ENCODE results near the gene HIC1. TPM values are rescaled to one million over a fixed set of nuclear protein-coding genes. Genes with fewer than 3 reads are reported as not detected.

The HIC1 gene
- total and polyA plus RNA-seq, 3 experiments from 2014 or later, result 1.3 to 42.7 (median 39.5) TPM

- Histone ChIP-seq H3K27me3 (ENCODE audit: insufficient read depth, low read length, poor library complexity, severe bottlenecking) (no peaks in the 10 kb centered on the region), H3K9me3 (ENCODE audit: low read length) (no peaks in the 10 kb centered on the region), H3K27ac (ENCODE audit: low read depth, low read length) (no peak overlapping the region), H3K36me3 (ENCODE audit: insufficient read depth, low read length) (no peaks in the 10 kb centered on the region), H3K4me3 (ENCODE audit: low read length) (no peak overlapping the region), H3K4me1 (ENCODE audit: insufficient read depth, low read length) (peaks cover 26% of the 10 kb centered on the region)
- no peaks in the 10 kb centered on the region for H3K9me3 Mint-ChIP-seq
- H3K27me3 Mint-ChIP-seq, result peaks cover 0 to 2% of the 10 kb centered on the region in 2 donors
- ChIA-PET POLR2A (interaction anchor here (0.6 to 1.2 kb wide), 3 partner anchors 192 to 214 kb away, joined by 3 to 6 read pairs (median 4); no protein-coding TSS in a partner anchor), CTCF (interaction anchor here (1.0 to 1.6 kb wide), 3 partner anchors 8 to 193 kb away, joined by 3 to 14 read pairs (median 4); partner anchors contain the start of gene OVCA2)
- peak overlapping the region in 6 of 7 donors; percentile 41 to 75 (median 48) for H3K4me3 Mint-ChIP-seq
- H3K4me1 Mint-ChIP-seq, result peaks cover 22 to 43% (median 22%) of the 10 kb centered on the region in 3 donors
- H3K36me3 Mint-ChIP-seq, result no peaks in the 10 kb centered on the region
- peak overlapping the region in 7 of 8 donors; percentile 51 to 87 (median 71) for H3K27ac Mint-ChIP-seq
- no peak for DNase-seq
Measured at GRCh38 chr17:2051933-2052559, 2.9 kb upstream of the HIC1 start.

- Histone ChIP-seq H3K9me3 (ENCODE audit: low read length) (no peaks in the 10 kb centered on the region), H3K4me1 (ENCODE audit: insufficient read depth, low read length) (peaks cover 27% of the 10 kb centered on the region), H3K27me3 (ENCODE audit: insufficient read depth, low read length, poor library complexity, severe bottlenecking) (no peaks in the 10 kb centered on the region), H3K4me3 (ENCODE audit: low read length) (peak overlapping the region; percentile 64), H3K36me3 (ENCODE audit: insufficient read depth, low read length) (no peaks in the 10 kb centered on the region), H3K27ac (ENCODE audit: low read depth, low read length) (peak overlapping the region; percentile 85)
- H3K36me3 Mint-ChIP-seq, result no peaks in the 10 kb centered on the region
- H3K4me3 Mint-ChIP-seq, result peak overlapping the region; percentile 79 to 92 (median 83)
- H3K4me1 Mint-ChIP-seq, result peaks cover 19 to 41% (median 21%) of the 10 kb centered on the region in 3 donors
- peak overlapping the region; percentile 85 to 97 (median 94) for H3K27ac Mint-ChIP-seq
- ChIA-PET POLR2A (interaction anchor here (0.7 to 4.4 kb wide), 5 partner anchors 12 to 348 kb away, joined by 3 to 37 read pairs (median 4); partner anchors contain the start of genes OVCA2 and TSR1), CTCF (interaction anchor here (0.6 to 8.2 kb wide), 28 partner anchors 8 to 337 kb away, joined by 3 to 256 read pairs (median 4); partner anchors contain the start of gene RTN4RL1)
- DNase-seq, result peak; percentile 75 to 92 (median 76)
- no peaks in the 10 kb centered on the region for H3K9me3 Mint-ChIP-seq
- H3K27me3 Mint-ChIP-seq, result peaks cover 0 to 2% of the 10 kb centered on the region in 2 donors
Measured at GRCh38 chr17:2053380-2054261, 1.3 kb upstream of the HIC1 start.

- peak overlapping the region; percentile 85 to 97 (median 90) for H3K27ac Mint-ChIP-seq
- peak overlapping the region; percentile 85 for H3K27ac ChIP-seq (ENCODE audit: low read depth, low read length)
- H3K9me3 Mint-ChIP-seq, result no peaks in the 10 kb centered on the region
- no peaks in the 10 kb centered on the region for H3K36me3 ChIP-seq (ENCODE audit: insufficient read depth, low read length)
- ChIA-PET POLR2A (interaction anchor here (0.5 to 4.4 kb wide), 9 partner anchors 10 to 347 kb away, joined by 3 to 37 read pairs (median 5); partner anchors contain the start of genes SMG6, SRR and TSR1), CTCF (interaction anchor here (0.6 to 8.2 kb wide), 44 partner anchors 8 to 385 kb away, joined by 3 to 256 read pairs (median 4); partner anchors contain the start of genes RTN4RL1 and TSR1)
- peak overlapping the region; percentile 79 to 92 (median 83) for H3K4me3 Mint-ChIP-seq
- peaks cover 0 to under 1% of the 10 kb centered on the region in 2 donors for H3K27me3 Mint-ChIP-seq
- H3K36me3 Mint-ChIP-seq, result no peaks in the 10 kb centered on the region
- H3K4me3 ChIP-seq (ENCODE audit: low read length), result peak overlapping the region; percentile 64
- DNase-seq, result peak in 1 of 5 donors; percentile 73
- H3K27me3 ChIP-seq (ENCODE audit: insufficient read depth, low read length, poor library complexity, severe bottlenecking), result no peaks in the 10 kb centered on the region
- H3K9me3 ChIP-seq (ENCODE audit: low read length), result no peaks in the 10 kb centered on the region
- H3K4me1 ChIP-seq (ENCODE audit: insufficient read depth, low read length), result peaks cover 21% of the 10 kb centered on the region
- peaks cover 16 to 35% (median 18%) of the 10 kb centered on the region in 3 donors for H3K4me1 Mint-ChIP-seq
Measured at GRCh38 chr17:2054262-2054511, 716 bp upstream of the HIC1 start.

- Histone ChIP-seq H3K27me3 (ENCODE audit: insufficient read depth, low read length, poor library complexity, severe bottlenecking) (no peaks in the 10 kb centered on the region), H3K36me3 (ENCODE audit: insufficient read depth, low read length) (no peaks in the 10 kb centered on the region), H3K4me3 (ENCODE audit: low read length) (peak overlapping the region; percentile 64), H3K9me3 (ENCODE audit: low read length) (no peaks in the 10 kb centered on the region), H3K27ac (ENCODE audit: low read depth, low read length) (no peak overlapping the region), H3K4me1 (ENCODE audit: insufficient read depth, low read length) (peaks cover 18% of the 10 kb centered on the region)
- H3K4me3 Mint-ChIP-seq, result peak overlapping the region in 5 of 7 donors; percentile 66 to 88 (median 83)
- peak overlapping the region in 1 of 8 donors; percentile 83 for H3K27ac Mint-ChIP-seq
- POLR2A ChIA-PET, result interaction anchor here (0.6 to 4.4 kb wide), 16 partner anchors 9 to 376 kb away, joined by 3 to 37 read pairs (median 4); partner anchors contain the start of genes SMG6, SRR and TSR1
- H3K36me3 Mint-ChIP-seq, result peaks cover 0 to 9% (median 0%) of the 10 kb centered on the region in 3 donors
- peak in 2 of 5 donors; percentile 31 to 72 for DNase-seq
- peaks cover 0 to 4% of the 10 kb centered on the region in 2 donors for H3K27me3 Mint-ChIP-seq
- CTCF ChIA-PET, result interaction anchor here (0.6 to 8.2 kb wide), 35 partner anchors 10 to 387 kb away, joined by 3 to 256 read pairs (median 6); partner anchors contain the start of genes RTN4RL1, SGSM2 and TSR1
- peaks cover 17 to 46% (median 18%) of the 10 kb centered on the region in 3 donors for H3K4me1 Mint-ChIP-seq
- H3K9me3 Mint-ChIP-seq, result no peaks in the 10 kb centered on the region
Measured at GRCh38 chr17:2055292-2056205, 646 bp downstream of the HIC1 start.

- ChIA-PET CTCF (interaction anchor here (0.8 to 8.2 kb wide), 23 partner anchors 9 to 296 kb away, joined by 3 to 256 read pairs (median 8); partner anchors contain the start of genes RTN4RL1, SGSM2 and TSR1), POLR2A (interaction anchor here (0.6 to 4.4 kb wide), 10 partner anchors 8 to 377 kb away, joined by 3 to 37 read pairs (median 4); no protein-coding TSS in a partner anchor)
- H3K27ac Mint-ChIP-seq, result peak overlapping the region in 3 of 8 donors; percentile 21 to 83 (median 81)
- peaks cover 0 to 15% (median 0%) of the 10 kb centered on the region in 3 donors for H3K36me3 Mint-ChIP-seq
- peaks cover 0 to 5% of the 10 kb centered on the region in 2 donors for H3K27me3 Mint-ChIP-seq
- no peaks in the 10 kb centered on the region for H3K27me3 ChIP-seq (ENCODE audit: insufficient read depth, low read length, poor library complexity, severe bottlenecking)
- H3K9me3 Mint-ChIP-seq, result no peaks in the 10 kb centered on the region
- peak overlapping the region; percentile 47 for H3K4me3 ChIP-seq (ENCODE audit: low read length)
- H3K4me3 Mint-ChIP-seq, result peak overlapping the region; percentile 66 to 90 (median 70)
- H3K4me1 Mint-ChIP-seq, result peaks cover 17 to 51% (median 18%) of the 10 kb centered on the region in 3 donors
- no peaks in the 10 kb centered on the region for H3K9me3 ChIP-seq (ENCODE audit: low read length)
- H3K4me1 ChIP-seq (ENCODE audit: insufficient read depth, low read length), result peaks cover 18% of the 10 kb centered on the region
- H3K36me3 ChIP-seq (ENCODE audit: insufficient read depth, low read length), result no peaks in the 10 kb centered on the region
- DNase-seq, result peak in 3 of 5 donors; percentile 52 to 76 (median 59)
- no peak overlapping the region for H3K27ac ChIP-seq (ENCODE audit: low read depth, low read length)
Measured at GRCh38 chr17:2056206-2057174, 1.6 kb downstream of the HIC1 start.

GRCh38 chr17:2057175-2057759 lies 2.4 kb downstream of the HIC1 start:
- H3K27me3 Mint-ChIP-seq, result peaks cover 0 to 5% of the 10 kb centered on the region in 2 donors
- H3K9me3 Mint-ChIP-seq, result no peaks in the 10 kb centered on the region
- Histone ChIP-seq H3K4me1 (ENCODE audit: insufficient read depth, low read length) (peaks cover 18% of the 10 kb centered on the region), H3K36me3 (ENCODE audit: insufficient read depth, low read length) (no peaks in the 10 kb centered on the region), H3K27me3 (ENCODE audit: insufficient read depth, low read length, poor library complexity, severe bottlenecking) (no peaks in the 10 kb centered on the region), H3K4me3 (ENCODE audit: low read length) (no peak overlapping the region), H3K9me3 (ENCODE audit: low read length) (no peaks in the 10 kb centered on the region), H3K27ac (ENCODE audit: low read depth, low read length) (no peak overlapping the region)
- ChIA-PET POLR2A (interaction anchor here (0.8 to 4.4 kb wide), 4 partner anchors 29 to 246 kb away, joined by 3 to 37 read pairs (median 4); partner anchors contain the start of genes SMG6 and SRR), CTCF (interaction anchor here (0.8 to 8.2 kb wide), 23 partner anchors 8 to 280 kb away, joined by 3 to 256 read pairs (median 6); partner anchors contain the start of genes SGSM2 and TSR1)
- H3K4me1 Mint-ChIP-seq, result peaks cover 10 to 50% (median 12%) of the 10 kb centered on the region in 3 donors
- no peak for DNase-seq
- no peak overlapping the region for H3K4me3 Mint-ChIP-seq
- no peak overlapping the region for H3K27ac Mint-ChIP-seq
- H3K36me3 Mint-ChIP-seq, result peaks cover 0 to 22% (median 0%) of the 10 kb centered on the region in 3 donors
